Measurements from ENCODE around the gene SLC5A9. TPM values are rescaled to one million over a fixed set of nuclear protein-coding genes. Genes with fewer than 3 reads are reported as not detected.
"Not testable (repeated sequence)": the region's sequence is repeated elsewhere in the genome, so short reads cannot be mapped to it uniquely, and the experiment has no call there.

The SLC5A9 gene
- polyA plus RNA-seq, 1 donor = 133 TPM

- peak; percentile 40 to 65 for DNase-seq
- Histone ChIP-seq H3K4me1 (ENCODE audit: control insufficient read depth, insufficient read depth, low read length) (peaks cover 27% of the 10 kb centered on the region), H3K36me3 (ENCODE audit: control insufficient read depth, insufficient read depth, low read length) (no peaks in the 10 kb centered on the region), H3K27ac (ENCODE audit: low read length) (no peak overlapping the region), H3K9me3 (ENCODE audit: control insufficient read depth, low read depth, low read length) (no peaks in the 10 kb centered on the region), H3K27me3 (ENCODE audit: control insufficient read depth, insufficient read depth, low read length) (no peaks in the 10 kb centered on the region), H3K4me3 (ENCODE audit: low read length) (no peak overlapping the region)
- 0% methylated on average over 1 of the region's 1 CpG for WGBS (ENCODE audit: insufficient coverage, low lambda C conversion rate)
Measured at GRCh38 chr1:48254254-48254653, 31.7 kb downstream of the SLC5A9 start.

DNA sequence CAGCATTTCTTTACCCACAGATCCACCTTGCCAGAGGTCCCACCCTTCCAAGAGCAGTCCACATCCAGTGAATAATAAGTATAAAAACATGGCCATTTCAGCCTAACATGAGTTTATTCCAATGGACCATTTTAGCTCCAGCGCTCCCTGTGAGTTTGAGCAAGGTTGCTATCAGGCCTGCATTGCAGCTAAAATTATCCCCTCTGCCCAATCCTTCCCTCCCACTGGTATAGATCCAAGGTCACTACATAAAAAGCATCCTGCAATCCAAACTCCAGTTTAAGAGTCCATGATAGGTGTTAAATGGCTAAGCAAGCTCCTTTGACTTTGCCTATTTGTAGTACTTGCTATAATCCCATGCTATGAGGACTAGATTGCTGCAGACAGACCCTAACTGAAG lies 35.6 kb downstream of the SLC5A9 start:
- H3K4me3 ChIP-seq (ENCODE audit: low read length) = no peak overlapping the region
- H3K27me3 ChIP-seq (ENCODE audit: control insufficient read depth, insufficient read depth, low read length) = no peaks in the 10 kb centered on the region
- DNase-seq = no peak
- H3K36me3 ChIP-seq (ENCODE audit: control insufficient read depth, insufficient read depth, low read length) = no peaks in the 10 kb centered on the region
- H3K4me1 ChIP-seq (ENCODE audit: control insufficient read depth, insufficient read depth, low read length) = peaks cover 8% of the 10 kb centered on the region
- H3K9me3 ChIP-seq (ENCODE audit: control insufficient read depth, low read depth, low read length) = no peaks in the 10 kb centered on the region
- WGBS (ENCODE audit: insufficient coverage, low lambda C conversion rate) = no CpG with 5 or more reads among the region's 1 CpG
- H3K27ac ChIP-seq (ENCODE audit: low read length) = no peak overlapping the region

DNA sequence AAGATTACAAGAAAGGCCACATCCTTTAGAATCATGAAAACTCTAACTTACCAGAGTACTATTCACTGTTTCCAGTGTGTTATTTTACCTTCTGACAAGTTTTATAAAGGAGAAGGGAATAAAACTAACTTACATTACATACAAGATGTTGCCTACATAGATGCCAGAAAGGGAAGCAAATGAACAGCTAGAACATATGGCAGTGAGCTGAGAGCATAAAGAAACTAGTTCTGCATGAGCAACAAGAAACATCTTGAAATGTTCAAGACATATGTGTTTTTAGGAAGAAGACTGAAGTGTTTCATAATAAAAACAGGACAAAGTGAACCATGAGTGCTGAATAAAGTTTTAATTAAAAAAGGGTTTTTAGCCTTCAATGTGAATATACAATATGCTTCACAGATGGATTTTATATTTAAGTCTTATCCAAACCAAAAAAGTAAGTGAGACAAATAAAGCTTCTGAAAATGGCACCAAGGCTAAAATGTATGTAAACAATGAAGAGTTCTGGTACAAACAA lies 39.4 kb downstream of the SLC5A9 start:
- Histone ChIP-seq H3K36me3 (ENCODE audit: control insufficient read depth, insufficient read depth, low read length) (no peaks in the 10 kb centered on the region), H3K4me1 (ENCODE audit: control insufficient read depth, insufficient read depth, low read length) (no peaks in the 10 kb centered on the region), H3K4me3 (ENCODE audit: low read length) (no peak overlapping the region), H3K27ac (ENCODE audit: low read length) (no peak overlapping the region), H3K9me3 (ENCODE audit: control insufficient read depth, low read depth, low read length) (no peaks in the 10 kb centered on the region), H3K27me3 (ENCODE audit: control insufficient read depth, insufficient read depth, low read length) (no peaks in the 10 kb centered on the region)
- no peak for DNase-seq

- WGBS (ENCODE audit: insufficient coverage, low lambda C conversion rate) = 40% methylated on average over 1 of the region's 1 CpG
Measured at GRCh38 chr1:48263041-48263440, 40.5 kb downstream of the SLC5A9 start.

GRCh38 chr1:48266576-48266975 lies 44.1 kb downstream of the SLC5A9 start:
- WGBS (ENCODE audit: insufficient coverage, low lambda C conversion rate) = 76% methylated on average over 2 of the region's 2 CpGs
- Histone ChIP-seq H3K4me3 (ENCODE audit: low read length) (no peak overlapping the region), H3K4me1 (ENCODE audit: control insufficient read depth, insufficient read depth, low read length) (no peaks in the 10 kb centered on the region), H3K9me3 (ENCODE audit: control insufficient read depth, low read depth, low read length) (peaks cover 6% of the 10 kb centered on the region), H3K27me3 (ENCODE audit: control insufficient read depth, insufficient read depth, low read length) (no peaks in the 10 kb centered on the region), H3K27ac (ENCODE audit: low read length) (no peak overlapping the region), H3K36me3 (ENCODE audit: control insufficient read depth, insufficient read depth, low read length) (no peaks in the 10 kb centered on the region)
- DNase-seq = no peak

More at GRCh38 chr1:48263041-48263440, 40.5 kb downstream of the SLC5A9 start:
- Histone ChIP-seq H3K4me3 (ENCODE audit: low read length) (no peak overlapping the region), H3K27ac (ENCODE audit: low read length) (no peak overlapping the region), H3K36me3 (ENCODE audit: control insufficient read depth, insufficient read depth, low read length) (no peaks in the 10 kb centered on the region), H3K4me1 (ENCODE audit: control insufficient read depth, insufficient read depth, low read length) (no peaks in the 10 kb centered on the region), H3K9me3 (ENCODE audit: control insufficient read depth, low read depth, low read length) (peaks cover 6% of the 10 kb centered on the region), H3K27me3 (ENCODE audit: control insufficient read depth, insufficient read depth, low read length) (no peaks in the 10 kb centered on the region)
- DNase-seq = no peak

DNA sequence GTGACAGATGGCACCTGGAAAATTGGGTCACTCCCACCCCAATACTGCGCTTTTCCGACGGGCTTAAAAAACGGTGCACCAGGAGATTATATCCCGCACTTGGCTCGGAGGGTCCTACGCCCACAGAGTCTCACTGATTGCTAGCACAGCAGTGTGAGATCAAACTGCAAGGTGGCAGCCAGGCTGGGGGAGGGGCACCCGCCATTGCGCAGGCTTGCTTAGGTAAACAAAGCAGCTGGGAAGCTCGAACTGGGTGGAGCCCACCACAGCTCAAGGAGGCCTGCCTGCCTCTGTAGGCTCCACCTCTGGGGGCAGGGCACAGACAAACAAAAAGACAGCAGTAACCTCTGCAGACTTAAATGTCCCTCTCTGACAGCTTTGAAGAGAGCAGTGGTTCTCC lies 54.9 kb downstream of the SLC5A9 start:
- H3K27me3 ChIP-seq (ENCODE audit: control insufficient read depth, insufficient read depth, low read length); H3K9me3 ChIP-seq (ENCODE audit: control insufficient read depth, low read depth, low read length); H3K4me3 ChIP-seq (ENCODE audit: low read length); H3K27ac ChIP-seq (ENCODE audit: low read length); H3K4me1 ChIP-seq (ENCODE audit: control insufficient read depth, insufficient read depth, low read length); H3K36me3 ChIP-seq (ENCODE audit: control insufficient read depth, insufficient read depth, low read length); DNase-seq: not testable (repeated sequence)
- WGBS (ENCODE audit: insufficient coverage, low lambda C conversion rate) = no CpG with 5 or more reads among the region's 10 CpGs

- H3K9me3 ChIP-seq (ENCODE audit: control insufficient read depth, low read depth, low read length); H3K27me3 ChIP-seq (ENCODE audit: control insufficient read depth, insufficient read depth, low read length); H3K27ac ChIP-seq (ENCODE audit: low read length); H3K36me3 ChIP-seq (ENCODE audit: control insufficient read depth, insufficient read depth, low read length); H3K4me1 ChIP-seq (ENCODE audit: control insufficient read depth, insufficient read depth, low read length); DNase-seq; H3K4me3 ChIP-seq (ENCODE audit: low read length): not testable (repeated sequence)
Measured at GRCh38 chr1:48282329-48282728, 59.8 kb downstream of the SLC5A9 start.

DNA sequence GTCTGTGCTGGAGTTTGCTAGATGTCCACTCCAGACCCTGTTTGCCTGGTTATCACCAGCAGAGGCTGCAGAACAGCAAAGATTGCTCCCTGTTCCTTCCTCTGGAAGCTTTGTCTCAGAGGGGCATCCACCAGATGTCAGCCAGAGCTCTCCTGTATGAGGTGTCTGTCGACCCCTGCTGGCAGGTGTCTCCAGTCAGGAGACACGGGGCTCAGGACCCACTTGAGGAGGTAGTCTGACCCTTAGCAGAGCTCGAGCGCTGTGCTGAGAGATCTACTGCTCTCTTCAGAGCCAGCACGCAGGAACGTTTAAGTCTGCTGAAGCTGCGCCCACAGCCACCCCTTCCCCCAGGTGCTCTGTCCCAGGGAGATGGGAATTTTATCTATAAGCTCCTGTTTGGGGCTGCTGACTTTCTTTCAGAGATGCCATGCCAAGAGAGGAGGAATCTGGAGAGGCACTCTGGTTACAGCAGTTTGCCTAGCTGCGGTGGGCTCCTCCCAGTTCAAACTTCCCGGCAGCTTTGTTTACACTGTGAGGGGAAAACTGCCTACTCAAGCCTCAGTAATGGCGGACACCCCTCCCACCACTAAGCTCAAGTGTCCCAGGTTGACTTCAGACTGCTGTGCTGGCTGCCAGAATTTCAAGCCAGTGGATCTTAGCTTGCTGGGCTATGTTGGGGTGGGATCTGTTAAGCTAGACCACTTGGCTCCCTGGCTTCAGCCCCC lies 62.3 kb downstream of the SLC5A9 start:
- H3K4me1 ChIP-seq (ENCODE audit: control insufficient read depth, insufficient read depth, low read length); H3K4me3 ChIP-seq (ENCODE audit: low read length); H3K9me3 ChIP-seq (ENCODE audit: control insufficient read depth, low read depth, low read length); H3K27me3 ChIP-seq (ENCODE audit: control insufficient read depth, insufficient read depth, low read length); H3K27ac ChIP-seq (ENCODE audit: low read length); H3K36me3 ChIP-seq (ENCODE audit: control insufficient read depth, insufficient read depth, low read length); DNase-seq: not testable (repeated sequence)
- WGBS (ENCODE audit: insufficient coverage, low lambda C conversion rate) = no CpG with 5 or more reads among the region's 10 CpGs

DNA sequence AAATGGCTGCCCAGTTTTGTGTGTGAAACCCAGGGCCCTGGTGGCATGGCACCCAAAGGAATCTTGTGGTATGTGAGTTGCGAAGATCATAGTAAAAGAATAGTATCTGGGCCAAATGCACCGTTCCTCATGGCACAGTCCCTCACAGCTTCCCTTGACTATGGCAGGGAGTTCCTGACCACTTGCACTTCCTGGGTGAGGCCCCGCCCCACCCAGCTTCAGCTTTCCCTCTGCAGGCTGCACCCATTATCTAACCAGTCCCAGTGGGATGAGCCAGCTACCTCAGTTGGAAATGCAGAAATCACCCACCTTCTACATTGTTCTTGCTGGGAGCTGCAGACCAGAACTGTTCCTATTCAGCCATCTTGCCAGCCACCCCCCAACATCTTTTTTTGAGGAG lies 63.0 kb downstream of the SLC5A9 start:
- no peak overlapping the region for H3K27ac ChIP-seq (ENCODE audit: low read length)
- no CpG with 5 or more reads among the region's 3 CpGs for WGBS (ENCODE audit: insufficient coverage, low lambda C conversion rate)
- no peak overlapping the region for H3K4me3 ChIP-seq (ENCODE audit: low read length)
- H3K36me3 ChIP-seq (ENCODE audit: control insufficient read depth, insufficient read depth, low read length) = no peaks in the 10 kb centered on the region
- H3K9me3 ChIP-seq (ENCODE audit: control insufficient read depth, low read depth, low read length) = no peaks in the 10 kb centered on the region
- no peaks in the 10 kb centered on the region for H3K27me3 ChIP-seq (ENCODE audit: control insufficient read depth, insufficient read depth, low read length)
- no peak for DNase-seq
- H3K4me1 ChIP-seq (ENCODE audit: control insufficient read depth, insufficient read depth, low read length) = no peaks in the 10 kb centered on the region

DNA sequence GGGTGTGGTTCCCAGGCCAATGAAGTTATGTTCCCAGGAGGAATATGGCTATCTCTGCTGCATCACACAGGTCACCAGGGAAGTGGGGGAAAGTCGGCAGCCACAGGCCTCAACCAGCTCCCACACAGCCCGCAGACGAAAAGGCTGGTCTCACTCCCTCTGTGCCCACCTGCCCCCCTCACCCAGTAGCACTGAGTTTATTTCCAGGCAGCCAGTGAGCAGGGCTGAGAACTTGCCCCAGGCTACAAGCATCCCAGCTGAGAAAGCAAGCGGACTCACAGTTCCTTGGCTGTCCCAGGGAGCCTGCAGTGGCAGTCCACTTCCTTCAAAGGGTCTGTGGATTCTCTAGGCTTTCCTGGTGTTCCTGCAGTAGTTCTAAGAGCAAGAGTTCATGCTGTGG lies 68.9 kb downstream of the SLC5A9 start:
- Histone ChIP-seq H3K9me3 (ENCODE audit: control insufficient read depth, low read depth, low read length) (no peaks in the 10 kb centered on the region), H3K36me3 (ENCODE audit: control insufficient read depth, insufficient read depth, low read length) (no peaks in the 10 kb centered on the region), H3K4me1 (ENCODE audit: control insufficient read depth, insufficient read depth, low read length) (no peaks in the 10 kb centered on the region), H3K27ac (ENCODE audit: low read length) (no peak overlapping the region), H3K27me3 (ENCODE audit: control insufficient read depth, insufficient read depth, low read length) (no peaks in the 10 kb centered on the region), H3K4me3 (ENCODE audit: low read length) (no peak overlapping the region)
- no peak for DNase-seq
- WGBS (ENCODE audit: insufficient coverage, low lambda C conversion rate) = no CpG with 5 or more reads among the region's 4 CpGs

GRCh38 chr1:48292706-48293105 lies 70.2 kb downstream of the SLC5A9 start:
- no peaks in the 10 kb centered on the region for H3K9me3 ChIP-seq (ENCODE audit: control insufficient read depth, low read depth, low read length)
- no peaks in the 10 kb centered on the region for H3K36me3 ChIP-seq (ENCODE audit: control insufficient read depth, insufficient read depth, low read length)
- no peak overlapping the region for H3K27ac ChIP-seq (ENCODE audit: low read length)
- no peaks in the 10 kb centered on the region for H3K4me1 ChIP-seq (ENCODE audit: control insufficient read depth, insufficient read depth, low read length)
- no peak for DNase-seq
- no peak overlapping the region for H3K4me3 ChIP-seq (ENCODE audit: low read length)
- no peaks in the 10 kb centered on the region for H3K27me3 ChIP-seq (ENCODE audit: control insufficient read depth, insufficient read depth, low read length)
- WGBS (ENCODE audit: insufficient coverage, low lambda C conversion rate) = no CpG with 5 or more reads among the region's 5 CpGs
